ENCODE results near the gene VAMP5.
"Not testable (repeated sequence)": the region's sequence is repeated elsewhere in the genome, so short reads cannot be mapped to it uniquely, and the experiment has no call there.

The VAMP5 gene

GRCh38 chr2:85602476-85603234 lies 18.4 kb downstream of the VAMP5 start, which contains the start of gene TMEM150A:
TSS of gene TMEM150A (minus strand) at chr2:85602698. CDS start at chr2:85601948, 750 bp downstream.
- DNase-seq: peak; percentile 87

- not testable (repeated sequence) for DNase-seq
Observed at GRCh38 chr2:85604133-85604444, 19.9 kb downstream of the VAMP5 start.

- DNase-seq: no peak
Observed at GRCh38 chr2:85604568-85605339, 20.5 kb downstream of the VAMP5 start.

GRCh38 chr2:85605406-85606115 lies 21.3 kb downstream of the VAMP5 start:
- no peak for DNase-seq

GRCh38 chr2:85606116-85606455 lies 21.9 kb downstream of the VAMP5 start:
- no peak for DNase-seq

GRCh38 chr2:85607268-85608215 lies 23.3 kb downstream of the VAMP5 start:
- no peak for DNase-seq

GRCh38 chr2:85611217-85611704 lies 27.0 kb downstream of the VAMP5 start:
- DNase-seq: no peak

- peak; percentile 87 for DNase-seq
Observed at GRCh38 chr2:85611705-85612587, 27.7 kb downstream of the VAMP5 start, which contains the start of gene C2orf68. TSS of gene C2orf68 (minus strand) at chr2:85612066. CDS start at chr2:85611984, 82 bp downstream.

- DNase-seq: no peak
Observed at GRCh38 chr2:85613717-85614515, 29.7 kb downstream of the VAMP5 start.

GRCh38 chr2:85614757-85615156 lies 30.5 kb downstream of the VAMP5 start:
- not testable (repeated sequence) for DNase-seq

GRCh38 chr2:85615413-85615728 lies 31.1 kb downstream of the VAMP5 start:
- no peak for DNase-seq

- not testable (repeated sequence) for DNase-seq
Observed at GRCh38 chr2:85617723-85618122, 33.5 kb downstream of the VAMP5 start.

GRCh38 chr2:85619617-85620016 lies 35.4 kb downstream of the VAMP5 start:
- DNase-seq: no peak

GRCh38 chr2:85621338-85621737 lies 37.1 kb downstream of the VAMP5 start:
- no peak for DNase-seq

- no peak for DNase-seq
Observed at GRCh38 chr2:85623991-85624390, 39.8 kb downstream of the VAMP5 start.

- DNase-seq: no peak
Observed at GRCh38 chr2:85628658-85629057, 44.4 kb downstream of the VAMP5 start.

- DNase-seq: no peak
Observed at GRCh38 chr2:85631316-85631715, 47.1 kb downstream of the VAMP5 start.

GRCh38 chr2:85635011-85635410 lies 50.8 kb downstream of the VAMP5 start:
- no peak for DNase-seq

GRCh38 chr2:85635636-85636035 lies 51.4 kb downstream of the VAMP5 start:
- DNase-seq: no peak

- DNase-seq: no peak
Observed at GRCh38 chr2:85642725-85643124, 58.5 kb downstream of the VAMP5 start.

All from NCI-H2227 treated with DMSO at 0.1 percent for 48 hours (cell line).